Panc1 (cell line): ENCODE measurements around the gene SLC30A1. TPM values are rescaled to one million over a fixed set of nuclear protein-coding genes. Genes with fewer than 3 reads are reported as not detected.

Experiments
- ATAC-seq: fragments of 200-7000 bp; cut with Tn5 transposase; 2 replicates; pipeline ENCODE4 v1.9.1; 2020; ENCODE audit warnings: mild to moderate bottlenecking, moderate library complexity
- BruUV-seq: library from RNA; stranded (reverse); fragments of 400-500 nt; replicated peaks from 2 replicates; lab custom pipeline; 2021; lab: Mats Ljungman, UMichigan
- CTCF ChIA-PET: fragments of 300-600 bp; sonication (Branson Sonifier 250); formaldehyde crosslinking; loops from one replicate; lab custom pipeline; 2022; ENCODE audit warnings: antibody characterized with exemption; lab: Charles Lee
- POLR2A ChIA-PET: fragments of 300-600 bp; sonication (Branson Sonifier 250); formaldehyde crosslinking; loops from one replicate; lab custom pipeline; 2022; ENCODE audit warnings: antibody characterized with exemption; lab: Charles Lee
- DNase-seq: peaks from one replicate; pipeline ENCODE4 v3.0.0-alpha.2; 2010; ENCODE audit warnings: low read depth, low spot score
- H3K27ac ChIP-seq: 2 replicates; pipeline ENCODE4 v1.5.1; 2011; ENCODE audit warnings: mild to moderate bottlenecking, low read length, inconsistent platforms
- H3K27me3 ChIP-seq: fragments of 200-500 bp; sonication (Bioruptor generic); 2 replicates; pipeline ENCODE4 v1.6.0; 2014; ENCODE audit warnings: low read length, inconsistent platforms; ENCODE audit not compliant: control insufficient read depth, insufficient read depth
- H3K36me3 ChIP-seq: fragments of 200-500 bp; sonication (Bioruptor generic); 2 replicates; pipeline ENCODE4 v1.5.1; 2014; ENCODE audit warnings: inconsistent platforms, mild to moderate bottlenecking, low read length, moderate library complexity; ENCODE audit not compliant: control insufficient read depth, insufficient read depth
- H3K4me1 ChIP-seq: 2 replicates; pipeline ENCODE4 v1.5.1; 2011; ENCODE audit warnings: inconsistent platforms, mild to moderate bottlenecking, low read length, moderate library complexity; ENCODE audit not compliant: control insufficient read depth, insufficient read depth
- H3K4me3 ChIP-seq, 2 experiments: 2 replicates each; pipeline ENCODE4 v1.5.1; 2011 to 2012; ENCODE audit warnings: low read depth in 2 of 2, low read length in 2 of 2, mild to moderate bottlenecking in 2 of 2, inconsistent platforms in 1 of 2, moderate library complexity in 1 of 2
- H3K9me3 ChIP-seq: fragments of 200-500 bp; sonication (Bioruptor generic); 2 replicates; pipeline ENCODE4 v1.5.1; 2014; ENCODE audit warnings: low read depth, mild to moderate bottlenecking, inconsistent platforms, low read length, moderate library complexity; ENCODE audit not compliant: control insufficient read depth, insufficient read depth
- CTCF ChIP-seq: fragments of 450-650 bp; IDR thresholded peaks from 2 replicates; pipeline ENCODE4 v1.5.1; 2017; ENCODE audit warnings: mild to moderate bottlenecking
- POLR2AphosphoS5 ChIP-seq: IDR thresholded peaks from 2 replicates; pipeline ENCODE4 v1.6.1; 2012; ENCODE audit warnings: mild to moderate bottlenecking, low read depth, low read length, moderate library complexity
- REST ChIP-seq, 2 experiments: IDR thresholded peaks; 2 replicates each; pipeline ENCODE4 v1.6.1; 2011 to 2012; ENCODE audit warnings: low read depth in 2 of 2, control low read depth in 1 of 2, low read length in 1 of 2, mild to moderate bottlenecking in 1 of 2, moderate library complexity in 1 of 2; ENCODE audit not compliant: insufficient read depth in 1 of 2
- SIN3A ChIP-seq: IDR thresholded peaks from 2 replicates; pipeline ENCODE4 v1.6.1; 2012; ENCODE audit warnings: low read depth, mild to moderate bottlenecking, low read length, moderate library complexity, borderline replicate concordance; ENCODE audit not compliant: insufficient read depth
- TCF7L2 ChIP-seq: IDR thresholded peaks from 2 replicates; pipeline ENCODE4 v1.6.1; 2011; ENCODE audit warnings: mild to moderate bottlenecking, low read depth, low read length, inconsistent platforms
- in situ Hi-C: cut with HindIII; loops from 2 replicates; pipeline ENCODE4 v1.10.0; 2016; ENCODE audit warnings: low sequenced_read_pairs, low pct_unique_long_range_greater_than_20kb
- intact Hi-C: fragments of 100-400 bp; cut with micrococcal nuclease; formaldehyde crosslinking; loops from one replicate; pipeline ENCODE4 v1.10.0; 2022; ENCODE audit not compliant: unreplicated experiment
- total RNA-seq: library from RNA; stranded (reverse); gene quantifications from one replicate; pipeline ENCODE4 v1.2.1, GENCODE V29; 2021; ENCODE audit not compliant: unreplicated experiment

Gene SLC30A1
- total RNA-seq, 1 experiment from 2014 or later: 34.5 TPM

GRCh38 chr1:211581526-211581925 is 2.6 kb upstream of the SLC30A1 start:
- H3K36me3 ChIP-seq: 0 out of 2 replicates have a peak, but pooled peaks cover 3% of the 10 kb centered on the region
- peak overlapping the region; percentile 8; the same call in 1 of the 2 replicates for H3K27ac ChIP-seq
- H3K4me1 ChIP-seq: peaks cover 12% of the 10 kb centered on the region; the same call in 1 of the 2 replicates
- TF ChIP-seq TCF7L2 (no peak), REST (IDR thresholded peaks at IDR 0.05; ENCODE audit: insufficient read depth in 1 of 2, low read depth in 2 of 2, low read length in 1 of 2) (no peak)
- BruUV-seq: no TSS peak
- POLR2A ChIA-PET: no interaction called here
- H3K27me3 ChIP-seq: no peaks in the 10 kb centered on the region
- no peaks in the 10 kb centered on the region for H3K9me3 ChIP-seq
- CTCF ChIA-PET: no interaction called here
- no peak overlapping the region for H3K4me3 ChIP-seq
- in situ Hi-C loops (no loop called here), intact Hi-C loops (no loop called here)
- ATAC-seq (no peak), DNase-seq (no peak)

- ATAC-seq (no peak), DNase-seq (no peak)
- in situ Hi-C loops: no loop called here
- TF ChIP-seq REST (IDR thresholded peaks at IDR 0.05; ENCODE audit: insufficient read depth in 1 of 2, low read depth in 2 of 2, low read length in 1 of 2) (no peak), POLR2AphosphoS5 (no peak), CTCF (no peak), SIN3A (no peak), TCF7L2 (no peak)
- Histone ChIP-seq H3K4me3 (peak overlapping the region in 1 of 2 experiments; percentile 70; a peak in 2 of 4 replicates), H3K27ac (peak overlapping the region; percentile 60), H3K36me3 (peaks cover 9% of the 10 kb centered on the region; the same call in 1 of the 2 replicates), H3K9me3 (no peaks in the 10 kb centered on the region), H3K27me3 (no peaks in the 10 kb centered on the region), H3K4me1 (peaks cover 21% of the 10 kb centered on the region)
- BruUV-seq: no TSS peak
- ChIA-PET POLR2A (interaction anchor here (0.7 kb wide), 1 partner anchor 23 kb away, joined by 3 read pairs; no protein-coding TSS in a partner anchor), CTCF (no interaction called here)
- intact Hi-C loops: no loop called here
These were observed 1.3 kb upstream of the SLC30A1 start for GRCh38 chr1:211580303-211580687.
